HG03139 (cell line): ENCODE measurements around the gene CRTAC1.

ENCODE experiments used
- ATAC-seq: cut with Tn5 transposase; IDR thresholded peaks from one replicate; pipeline ENCODE4 v1.9.1; 2021; ENCODE audit not compliant: unreplicated experiment

Gene CRTAC1

GRCh38 chr10:97974526-97975525 lies 55.6 kb downstream of the CRTAC1 start:
- no peak for ATAC-seq

DNA sequence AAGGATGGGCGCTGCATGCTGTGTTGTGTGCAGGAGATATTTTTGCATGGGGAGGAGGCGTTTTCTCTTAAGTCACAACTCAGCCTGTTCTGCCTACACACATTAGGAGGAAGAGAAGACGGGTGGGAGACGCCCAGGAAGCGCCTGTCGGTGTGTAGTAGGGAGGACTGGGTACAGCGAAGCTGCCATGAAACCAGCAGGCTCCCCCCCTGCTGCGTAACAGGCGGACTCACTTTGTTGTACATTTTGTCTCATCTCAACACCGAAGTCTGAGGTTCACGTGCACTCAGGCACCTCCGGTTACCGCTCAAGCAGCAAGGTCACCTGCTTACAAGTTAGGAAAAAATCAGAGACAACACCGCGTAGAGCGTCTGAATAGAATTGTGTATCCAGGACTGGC lies 56.3 kb downstream of the CRTAC1 start:
- ATAC-seq: no peak

DNA sequence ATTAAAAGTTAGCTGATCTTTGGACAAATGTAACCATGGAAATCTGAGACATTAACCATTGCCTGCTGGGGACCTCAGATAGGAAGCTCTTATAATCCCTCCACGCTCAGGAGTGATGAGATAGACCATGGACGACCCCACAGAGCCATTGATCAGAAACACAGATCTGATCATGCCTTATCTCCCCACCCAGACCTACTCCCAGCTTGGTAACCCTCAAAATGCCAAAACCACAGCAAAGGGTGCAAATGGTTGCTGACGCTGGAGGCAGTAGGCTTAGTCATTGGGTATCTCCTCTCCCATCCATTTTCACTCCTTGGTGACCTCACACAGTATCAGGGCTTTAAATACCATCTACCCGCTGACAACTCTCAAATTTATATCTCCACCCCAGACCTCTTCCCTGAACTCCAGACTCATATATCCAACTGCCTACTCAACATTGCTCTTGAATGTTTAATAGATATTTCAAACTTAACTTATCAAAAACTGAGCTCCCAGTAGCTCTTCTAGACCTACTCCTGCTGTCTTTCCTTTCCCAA lies 60.8 kb downstream of the CRTAC1 start:
- no peak for ATAC-seq

DNA sequence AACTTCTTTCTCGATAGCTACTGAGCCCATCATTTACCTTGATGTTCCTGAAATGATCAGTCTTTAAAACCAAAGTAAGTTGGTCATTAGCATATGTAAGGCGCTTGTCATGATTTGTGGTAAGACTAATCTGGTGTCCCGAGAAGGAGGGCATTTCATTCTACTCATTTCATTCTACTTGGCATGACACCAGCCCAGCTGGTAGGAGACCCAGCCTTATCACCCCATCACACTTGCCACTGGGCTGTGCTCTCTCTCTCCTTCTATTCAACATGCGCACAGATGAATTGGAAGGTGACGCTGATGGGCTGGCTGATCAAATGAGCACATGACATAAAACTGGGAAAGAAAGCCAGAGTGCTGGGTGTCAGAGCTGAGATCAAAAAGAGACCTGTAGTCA lies 65.7 kb downstream of the CRTAC1 start:
- no peak for ATAC-seq

DNA sequence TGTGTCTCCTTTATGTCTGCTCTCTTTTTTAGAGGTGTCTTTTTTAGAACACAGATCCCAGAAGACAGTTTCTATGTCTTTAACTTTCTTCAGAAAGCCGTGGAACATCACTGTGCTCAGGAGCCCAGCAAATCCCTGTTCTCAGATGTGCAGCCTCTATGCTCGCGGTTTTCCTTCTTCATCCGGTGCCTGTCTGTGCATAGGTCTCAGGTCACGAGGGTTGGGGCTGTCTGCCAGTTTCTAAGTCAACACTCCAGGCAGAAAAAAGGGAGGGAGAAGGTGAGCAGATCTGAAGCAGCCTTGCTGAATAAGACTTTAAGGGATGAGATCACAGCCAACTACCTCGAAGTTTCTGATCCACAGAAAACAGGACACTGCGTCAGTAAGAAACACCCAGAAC lies 68.5 kb downstream of the CRTAC1 start:
- no peak for ATAC-seq

- ATAC-seq: no peak
Observed at GRCh38 chr10:97960269-97961056, 70.0 kb downstream of the CRTAC1 start.

- ATAC-seq: no peak
Observed at GRCh38 chr10:97949462-97949861, 81.0 kb downstream of the CRTAC1 start.

DNA sequence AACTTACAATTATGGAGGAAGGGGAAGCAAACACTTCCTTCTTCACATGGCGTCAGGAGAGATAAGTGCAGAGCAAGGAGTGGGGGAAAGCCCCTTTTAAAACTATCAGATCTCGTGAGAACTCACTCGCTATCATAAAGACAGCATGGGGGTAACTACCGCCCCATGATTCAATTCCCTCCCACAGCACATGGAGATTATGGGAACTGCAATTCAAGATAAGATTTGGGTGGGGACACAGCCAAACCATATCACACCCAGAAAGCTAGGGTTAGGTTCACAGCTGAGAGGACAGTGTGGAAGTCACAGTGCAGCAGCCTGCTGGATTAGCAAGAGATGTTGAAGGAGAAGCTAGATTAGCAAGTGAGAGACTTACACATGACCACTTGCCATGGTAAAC lies 81.6 kb downstream of the CRTAC1 start:
- no peak for ATAC-seq

DNA sequence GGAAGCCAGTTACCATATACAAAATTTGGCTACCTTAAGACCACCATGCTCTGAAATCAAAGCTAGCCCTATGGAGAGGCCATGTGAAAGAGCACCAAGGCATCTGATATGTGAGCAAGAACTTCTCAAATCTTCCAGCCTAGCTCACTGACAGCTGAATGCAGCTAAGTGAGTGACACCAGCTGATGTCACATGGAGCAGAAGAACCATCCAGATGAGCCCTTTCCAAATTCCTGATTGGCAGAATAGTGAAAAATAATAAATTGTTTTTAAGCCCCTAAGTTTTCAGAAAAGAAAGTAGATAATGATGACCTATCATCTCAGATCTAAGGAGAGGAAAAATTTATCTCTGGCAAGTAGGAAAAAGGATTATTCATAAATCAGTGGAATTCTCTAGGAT lies 85.6 kb downstream of the CRTAC1 start:
- no peak for ATAC-seq

GRCh38 chr10:97943294-97943693 lies 87.1 kb downstream of the CRTAC1 start:
- no peak for ATAC-seq

- no peak for ATAC-seq
Observed at GRCh38 chr10:97940534-97940933, 89.9 kb downstream of the CRTAC1 start.

DNA sequence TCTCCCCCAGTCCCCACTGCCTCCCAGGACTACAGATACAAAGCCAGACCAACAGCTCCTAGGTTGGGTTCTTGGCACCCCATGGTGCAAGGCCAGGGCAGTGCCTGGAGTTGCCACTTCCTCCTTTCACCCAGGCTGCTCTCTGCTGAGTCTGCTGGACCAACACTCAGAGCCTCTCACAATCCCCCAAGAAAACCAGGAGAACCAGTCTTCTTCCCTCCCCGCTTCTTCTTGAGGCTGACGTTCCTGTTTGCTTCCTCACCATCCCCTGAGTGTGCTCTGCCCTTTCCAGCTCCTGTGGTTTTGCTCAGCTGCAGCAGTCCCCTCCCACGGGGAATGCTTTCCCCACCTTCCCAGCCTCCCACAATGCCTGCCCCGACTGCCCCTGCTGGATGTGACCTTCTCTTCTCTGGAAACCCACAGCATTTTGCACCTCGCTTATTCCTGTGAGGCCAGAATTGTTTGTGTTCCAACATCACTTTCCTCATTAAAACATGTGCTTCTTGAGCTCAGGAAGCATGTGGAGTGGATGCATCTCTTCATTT lies 90.9 kb downstream of the CRTAC1 start:
- no peak for ATAC-seq

DNA sequence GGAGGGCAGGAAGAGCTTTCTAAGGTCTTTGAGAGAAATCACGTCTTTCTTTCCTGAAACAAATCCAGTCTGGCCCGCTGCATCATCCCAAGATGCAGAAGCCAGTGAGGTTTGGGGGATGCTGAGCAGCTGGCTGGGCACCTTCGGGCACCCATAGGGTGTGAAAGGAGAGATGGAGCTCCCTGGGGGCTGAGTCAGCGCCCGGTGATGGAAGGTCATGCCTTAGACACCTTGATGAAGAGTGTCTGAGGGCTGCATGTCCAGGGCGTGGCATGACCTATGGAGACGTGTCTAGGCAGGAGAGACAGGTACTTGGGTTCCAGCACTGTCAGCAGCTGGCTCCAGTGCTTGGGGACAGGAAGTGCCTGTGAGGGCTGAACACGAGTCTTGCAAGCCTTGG lies 92.5 kb downstream of the CRTAC1 start:
- ATAC-seq: no peak

- no peak for ATAC-seq
Observed at GRCh38 chr10:97937054-97937453, 93.4 kb downstream of the CRTAC1 start.

GRCh38 chr10:97936126-97936525 lies 94.3 kb downstream of the CRTAC1 start:
- ATAC-seq: no peak

GRCh38 chr10:97932932-97933530 lies 97.4 kb downstream of the CRTAC1 start:
- no peak for ATAC-seq

- no peak for ATAC-seq
Observed at GRCh38 chr10:97931041-97931440, 99.4 kb downstream of the CRTAC1 start.

DNA sequence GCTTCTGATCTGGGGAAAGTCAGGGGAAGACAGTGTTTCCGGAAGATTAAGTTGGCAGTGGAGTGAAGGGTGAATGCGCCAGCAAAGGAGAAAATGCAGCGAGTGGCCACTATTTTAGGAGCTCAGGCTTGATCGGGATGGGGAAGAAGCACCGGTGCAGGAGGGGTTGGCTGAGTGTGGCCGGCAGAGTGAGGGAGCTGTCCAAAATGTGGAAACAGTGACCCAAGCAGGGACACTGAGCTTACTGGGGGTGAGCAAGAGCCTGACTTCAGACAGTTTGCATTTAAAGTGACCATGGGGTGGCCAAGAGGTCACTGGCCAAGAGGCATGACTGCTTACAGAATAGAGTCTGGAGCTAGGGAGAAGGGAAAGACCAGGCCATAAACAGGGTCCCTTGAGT lies 101.5 kb downstream of the CRTAC1 start:
- no peak for ATAC-seq

- ATAC-seq: no peak
Observed at GRCh38 chr10:97927622-97928021, 102.8 kb downstream of the CRTAC1 start.

- no peak for ATAC-seq
Observed at GRCh38 chr10:97926055-97926454, 104.4 kb downstream of the CRTAC1 start.

GRCh38 chr10:97925308-97925938 lies 105.0 kb downstream of the CRTAC1 start:
- ATAC-seq: no peak
